Astrocyte (in vitro differentiated cells and primary cell): ENCODE measurements around the gene DDC. TPM values are rescaled to one million over a fixed set of nuclear protein-coding genes. Genes with fewer than 3 reads are reported as not detected.

Experiments used
- DNase-seq: peaks from one replicate; pipeline ENCODE4 v3.0.0-alpha.2; 2010; ENCODE audit warnings: low read depth
- FAIRE-seq: peaks from 2 replicates; lab custom pipeline; 2011; peaks lifted over from hg19 to GRCh38; lab: Jason Lieb, UNC
- H2AFZ ChIP-seq: 2 replicates; pipeline ENCODE4 v1.6.0; 2012; ENCODE audit warnings: low read depth, low read length, inconsistent platforms
- H3K27ac ChIP-seq: 2 replicates; pipeline ENCODE4 v1.5.1; 2011; ENCODE audit warnings: low read depth, low read length, inconsistent platforms
- H3K27me3 ChIP-seq: 2 replicates; pipeline ENCODE4 v1.6.0; 2011; ENCODE audit warnings: low read length, inconsistent platforms; ENCODE audit not compliant: insufficient read depth
- H3K36me3 ChIP-seq: 2 replicates; pipeline ENCODE4 v1.5.1; 2011; ENCODE audit warnings: low read length, inconsistent platforms; ENCODE audit not compliant: insufficient read depth
- H3K4me1 ChIP-seq: 2 replicates; pipeline ENCODE4 v1.5.1; 2011; ENCODE audit warnings: low read length, inconsistent platforms; ENCODE audit not compliant: insufficient read depth
- H3K4me2 ChIP-seq: 2 replicates; pipeline ENCODE4 v1.6.0; 2012; ENCODE audit warnings: low read length, inconsistent platforms
- H3K4me3 ChIP-seq: 2 replicates; pipeline ENCODE4 v1.5.1; 2011; ENCODE audit warnings: low read depth, mild to moderate bottlenecking, low read length, inconsistent platforms; ENCODE audit not compliant: insufficient read depth
- H3K79me2 ChIP-seq: 2 replicates; pipeline ENCODE4 v1.6.0; 2012; ENCODE audit warnings: mild to moderate bottlenecking, low read length, inconsistent platforms; ENCODE audit not compliant: insufficient read depth
- H3K9ac ChIP-seq: 2 replicates; pipeline ENCODE4 v1.6.0; 2012; ENCODE audit warnings: mild to moderate bottlenecking, low read length, inconsistent platforms
- H3K9me3 ChIP-seq: 2 replicates; pipeline ENCODE4 v1.5.1; 2012; ENCODE audit warnings: low read depth, mild to moderate bottlenecking, low read length, inconsistent platforms; ENCODE audit not compliant: insufficient read depth
- H4K20me1 ChIP-seq: 2 replicates; pipeline ENCODE4 v1.6.0; 2012; ENCODE audit warnings: low read length, inconsistent platforms; ENCODE audit not compliant: insufficient read depth
- H3K27ac Mint-ChIP-seq: one replicate; pipeline ENCODE4 v1.8.0; 2021; ENCODE audit warnings: mild to moderate bottlenecking, mixed read lengths; ENCODE audit not compliant: unreplicated experiment
- H3K27me3 Mint-ChIP-seq: one replicate; pipeline ENCODE4 v1.8.0; 2021; ENCODE audit warnings: low read depth, mixed read lengths; ENCODE audit not compliant: unreplicated experiment
- H3K36me3 Mint-ChIP-seq: one replicate; pipeline ENCODE4 v1.8.0; 2021; ENCODE audit warnings: low read depth, mixed read lengths; ENCODE audit not compliant: unreplicated experiment
- H3K4me1 Mint-ChIP-seq: one replicate; pipeline ENCODE4 v1.8.0; 2021; ENCODE audit warnings: low read depth, mixed read lengths; ENCODE audit not compliant: unreplicated experiment
- H3K4me3 Mint-ChIP-seq: one replicate; pipeline ENCODE4 v1.8.0; 2021; ENCODE audit warnings: mild to moderate bottlenecking, moderate library complexity, mixed read lengths; ENCODE audit not compliant: unreplicated experiment
- H3K9me3 Mint-ChIP-seq: one replicate; pipeline ENCODE4 v1.8.0; 2021; ENCODE audit warnings: mild to moderate bottlenecking, mixed read lengths; ENCODE audit not compliant: unreplicated experiment
- EZH2 ChIP-seq: IDR thresholded peaks from 2 replicates; pipeline ENCODE4 v1.6.1; 2012; ENCODE audit warnings: mild to moderate bottlenecking, low read length, inconsistent platforms; ENCODE audit not compliant: insufficient read depth
- total RNA-seq: library from RNA; stranded (reverse); gene quantifications from 2 replicates; pipeline ENCODE4 v1.2.1, GENCODE V29; 2021
- TF ChIP-seq, protein P1 (sequence below): IDR thresholded peaks from 2 replicates; pipeline ENCODE4 v1.5.1; 2011; ENCODE audit warnings: low read depth, mild to moderate bottlenecking, inconsistent platforms, low read length, moderate library complexity; ENCODE audit not compliant: insufficient read depth

The DDC gene
- total RNA-seq, 1 donor from 2014 or later, result not detected

DNA sequence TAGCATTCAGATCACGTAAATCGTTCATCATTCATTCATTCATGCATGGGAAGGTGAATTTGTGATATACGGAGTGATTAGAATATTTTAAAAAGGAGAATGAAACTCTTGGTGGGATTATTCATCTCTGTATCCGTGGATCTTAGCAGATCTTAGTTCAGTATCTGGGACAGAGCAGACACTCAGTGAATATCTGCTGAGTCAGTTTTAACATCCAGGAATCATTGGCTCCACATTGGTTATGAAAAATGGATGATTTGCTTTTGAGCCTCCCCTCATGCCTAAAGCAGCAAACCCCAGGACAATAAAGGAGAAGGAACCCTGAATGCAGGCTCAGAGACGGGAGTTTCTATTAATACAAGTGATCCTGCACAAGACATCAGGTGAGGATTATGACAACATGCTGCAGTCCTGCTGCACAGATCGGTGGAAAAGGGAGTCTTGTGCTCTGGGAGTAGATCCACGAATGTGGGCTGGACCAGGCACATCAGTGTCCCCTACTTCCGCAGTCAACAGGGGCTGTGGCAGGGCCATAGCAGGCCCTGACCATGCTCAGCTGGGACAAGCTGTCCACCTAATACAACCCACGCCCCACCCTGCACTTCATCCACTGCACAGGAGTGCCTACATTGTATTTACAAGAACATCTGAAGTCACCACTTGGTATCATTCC is 88.1 kb downstream of the DDC start:
- Mint-ChIP-seq H3K9me3 (no peaks in the 10 kb centered on the region), H3K36me3 (no peaks in the 10 kb centered on the region), H3K27ac (no peak overlapping the region), H3K27me3 (peaks cover 33% of the 10 kb centered on the region), H3K4me1 (no peaks in the 10 kb centered on the region), H3K4me3 (no peak overlapping the region)
- peaks cover 6% of the 10 kb centered on the region for H3K27me3 ChIP-seq
- H3K79me2 ChIP-seq, result no peaks in the 10 kb centered on the region
- no peak overlapping the region for H3K4me2 ChIP-seq
- H3K4me1 ChIP-seq, result no peaks in the 10 kb centered on the region
- no peak overlapping the region for H3K27ac ChIP-seq
- no peaks in the 10 kb centered on the region for H4K20me1 ChIP-seq
- no peak for TF ChIP-seq EZH2
- TF ChIP-seq, protein P1, sequence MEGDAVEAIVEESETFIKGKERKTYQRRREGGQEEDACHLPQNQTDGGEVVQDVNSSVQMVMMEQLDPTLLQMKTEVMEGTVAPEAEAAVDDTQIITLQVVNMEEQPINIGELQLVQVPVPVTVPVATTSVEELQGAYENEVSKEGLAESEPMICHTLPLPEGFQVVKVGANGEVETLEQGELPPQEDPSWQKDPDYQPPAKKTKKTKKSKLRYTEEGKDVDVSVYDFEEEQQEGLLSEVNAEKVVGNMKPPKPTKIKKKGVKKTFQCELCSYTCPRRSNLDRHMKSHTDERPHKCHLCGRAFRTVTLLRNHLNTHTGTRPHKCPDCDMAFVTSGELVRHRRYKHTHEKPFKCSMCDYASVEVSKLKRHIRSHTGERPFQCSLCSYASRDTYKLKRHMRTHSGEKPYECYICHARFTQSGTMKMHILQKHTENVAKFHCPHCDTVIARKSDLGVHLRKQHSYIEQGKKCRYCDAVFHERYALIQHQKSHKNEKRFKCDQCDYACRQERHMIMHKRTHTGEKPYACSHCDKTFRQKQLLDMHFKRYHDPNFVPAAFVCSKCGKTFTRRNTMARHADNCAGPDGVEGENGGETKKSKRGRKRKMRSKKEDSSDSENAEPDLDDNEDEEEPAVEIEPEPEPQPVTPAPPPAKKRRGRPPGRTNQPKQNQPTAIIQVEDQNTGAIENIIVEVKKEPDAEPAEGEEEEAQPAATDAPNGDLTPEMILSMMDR, result no peak
- no peaks in the 10 kb centered on the region for H3K36me3 ChIP-seq
- H3K9me3 ChIP-seq, result no peaks in the 10 kb centered on the region
- H2AFZ ChIP-seq, result no peak overlapping the region
- DNase-seq, result no peak
- no peak overlapping the region for H3K9ac ChIP-seq
- H3K4me3 ChIP-seq, result no peak overlapping the region
- no peak for FAIRE-seq

DNA sequence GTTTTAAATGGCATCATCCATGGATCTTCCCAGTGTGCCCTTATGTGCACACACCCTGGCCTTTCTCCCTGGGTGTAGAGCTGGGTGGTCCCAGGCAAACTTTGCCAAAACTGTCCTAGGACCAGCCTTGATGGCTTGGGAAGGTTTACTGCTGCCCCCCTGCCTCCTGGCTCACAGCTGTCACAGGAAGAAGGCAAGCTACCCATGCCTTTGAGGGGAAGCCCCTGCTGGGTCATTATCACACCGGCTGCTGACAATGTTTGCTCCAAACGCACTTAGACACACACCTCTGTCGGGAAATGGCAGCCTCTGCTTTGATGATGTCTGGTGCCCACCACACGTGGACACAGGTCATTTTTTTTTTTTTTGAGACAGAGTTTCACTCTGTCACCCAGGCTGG is 89.9 kb downstream of the DDC start:
- Mint-ChIP-seq H3K36me3 (no peaks in the 10 kb centered on the region), H3K27ac (no peak overlapping the region), H3K27me3 (peaks cover 33% of the 10 kb centered on the region), H3K4me3 (no peak overlapping the region), H3K4me1 (peaks cover 5% of the 10 kb centered on the region), H3K9me3 (no peaks in the 10 kb centered on the region)
- no peak overlapping the region for H3K4me2 ChIP-seq
- DNase-seq, result no peak
- no peak for TF ChIP-seq EZH2
- TF ChIP-seq, protein P1, result no peak
- no peaks in the 10 kb centered on the region for H3K36me3 ChIP-seq
- H3K79me2 ChIP-seq, result no peaks in the 10 kb centered on the region
- no peak for FAIRE-seq
- H3K27ac ChIP-seq, result no peak overlapping the region
- H3K9ac ChIP-seq, result no peak overlapping the region
- H3K9me3 ChIP-seq, result no peaks in the 10 kb centered on the region
- no peaks in the 10 kb centered on the region for H3K4me1 ChIP-seq
- no peak overlapping the region for H2AFZ ChIP-seq
- peaks cover 6% of the 10 kb centered on the region for H3K27me3 ChIP-seq
- no peak overlapping the region for H3K4me3 ChIP-seq
- no peaks in the 10 kb centered on the region for H4K20me1 ChIP-seq

GRCh38 chr7:50474382-50475160 is 90.6 kb downstream of the DDC start:
- H3K4me3 Mint-ChIP-seq, result no peak overlapping the region

More at GRCh38 chr7:50474382-50475160, 90.6 kb downstream of the DDC start:
- no peaks in the 10 kb centered on the region for H3K36me3 ChIP-seq
- H3K79me2 ChIP-seq, result no peaks in the 10 kb centered on the region
- DNase-seq (no peak), FAIRE-seq (no peak)
- Mint-ChIP-seq H3K4me1 (peaks cover 5% of the 10 kb centered on the region), H3K36me3 (no peaks in the 10 kb centered on the region), H3K27me3 (peaks cover 33% of the 10 kb centered on the region), H3K27ac (no peak overlapping the region), H3K9me3 (no peaks in the 10 kb centered on the region)
- no peak overlapping the region for H3K4me2 ChIP-seq
- H3K27me3 ChIP-seq, result peaks cover 6% of the 10 kb centered on the region
- no peak overlapping the region for H3K27ac ChIP-seq
- no peak overlapping the region for H3K4me3 ChIP-seq
- H3K9ac ChIP-seq, result no peak overlapping the region
- no peaks in the 10 kb centered on the region for H3K9me3 ChIP-seq
- TF ChIP-seq, protein P1, result no peak
- TF ChIP-seq EZH2, result no peak
- no peaks in the 10 kb centered on the region for H4K20me1 ChIP-seq
- no peak overlapping the region for H2AFZ ChIP-seq
- no peaks in the 10 kb centered on the region for H3K4me1 ChIP-seq
